Brain pericyte (primary cell): ENCODE results near the gene TMC4.
A peak's percentile ranks its signal among the peaks of the same experiment; 100 is the strongest.

ENCODE experiments used
- DNase-seq: peaks from one replicate; pipeline ENCODE4 v3.0.0-alpha.2; 2012; ENCODE audit warnings: low read depth, low spot score

TMC4 gene

DNA sequence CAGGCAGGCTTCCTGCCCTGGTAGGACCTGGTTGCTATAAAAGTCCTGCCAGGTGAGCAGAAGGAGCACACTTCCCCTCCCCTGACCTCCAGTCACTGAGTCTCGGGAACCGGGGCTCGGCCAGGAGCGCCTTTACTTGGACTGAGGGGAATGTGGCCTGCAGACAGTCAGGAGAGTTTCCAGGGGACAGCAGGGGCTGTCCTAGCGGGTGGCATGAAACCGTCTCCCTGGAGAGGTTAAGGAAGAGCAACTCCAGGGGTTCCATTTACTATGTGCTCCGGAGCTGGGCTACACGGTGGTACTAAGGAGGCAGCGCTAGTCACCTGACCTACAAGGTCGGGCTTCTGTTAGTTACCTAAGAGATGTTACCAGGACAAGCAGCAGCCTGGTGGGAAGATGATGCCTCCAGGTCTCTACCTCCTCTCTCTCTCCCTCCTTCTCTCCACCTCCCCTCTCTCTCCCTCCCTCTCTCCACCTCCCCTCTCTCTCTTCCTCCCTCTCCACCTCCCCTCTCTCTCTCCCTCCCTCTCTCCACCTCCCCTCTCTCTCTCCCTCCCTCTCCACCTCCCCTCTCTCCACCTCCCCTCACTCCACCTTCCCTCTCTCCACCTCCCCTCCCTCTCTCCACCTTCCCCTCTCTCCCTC, 39.5 kb downstream of the TMC4 start:
- DNase-seq, result no peak

DNA sequence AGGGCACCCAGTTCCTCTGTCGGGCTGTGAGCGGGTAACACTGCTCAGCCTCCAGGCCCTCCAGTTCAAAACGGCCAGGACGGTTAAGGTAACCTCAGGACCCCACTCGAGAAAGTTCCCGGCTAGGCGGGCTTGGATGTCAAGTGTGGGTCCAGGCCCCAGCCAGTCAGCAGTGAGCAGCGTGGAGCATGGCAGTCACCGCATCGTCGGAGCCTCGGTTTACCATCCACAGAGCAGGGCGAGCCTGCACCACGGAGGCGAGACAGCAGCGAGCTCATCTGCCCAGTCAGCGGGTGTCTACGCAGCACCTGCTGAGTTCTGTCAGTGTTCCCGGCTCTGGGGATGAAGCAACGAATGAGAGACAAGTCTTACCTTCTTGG, 43.4 kb downstream of the TMC4 start:
- no peak for DNase-seq

DNA sequence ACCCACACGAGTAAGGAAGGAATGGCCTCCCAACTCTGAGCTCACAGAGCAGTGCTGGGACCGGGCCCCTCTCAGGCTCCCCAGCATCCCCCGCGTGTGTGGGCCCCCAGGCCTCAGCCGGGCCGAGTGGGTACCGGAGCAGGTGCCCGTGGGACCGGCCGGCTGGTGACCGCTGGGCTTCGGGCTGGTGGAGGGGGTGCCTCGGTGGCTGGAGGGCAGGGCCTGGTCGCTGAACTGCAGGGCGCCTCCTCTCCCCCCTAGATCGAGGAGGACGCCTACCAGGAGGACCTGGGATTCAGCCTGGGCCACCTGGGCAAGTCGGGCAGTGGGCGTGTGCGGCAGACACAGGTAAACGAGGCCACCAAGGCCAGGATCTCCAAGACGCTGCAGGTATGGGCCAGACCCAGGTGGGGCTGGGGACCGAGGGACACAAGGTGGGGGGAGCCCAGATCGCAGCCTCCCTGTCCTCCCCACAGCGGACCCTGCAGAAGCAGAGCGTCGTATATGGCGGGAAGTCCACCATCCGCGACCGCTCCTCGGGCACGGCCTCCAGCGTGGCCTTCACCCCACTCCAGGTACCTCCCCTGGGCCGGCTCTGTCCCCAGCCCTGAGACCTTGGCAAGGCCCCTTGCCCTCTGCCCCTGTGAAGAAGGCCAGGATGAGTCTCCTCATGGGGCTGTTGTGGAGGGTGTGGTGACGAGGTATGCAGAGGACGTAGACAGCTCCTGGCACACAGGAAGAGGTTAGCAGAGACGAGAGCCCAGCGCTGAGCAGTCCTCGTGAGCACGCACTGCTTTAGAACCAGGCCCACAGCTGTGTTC, 44.0 kb downstream of the TMC4 start:
- DNase-seq, result no peak

DNA sequence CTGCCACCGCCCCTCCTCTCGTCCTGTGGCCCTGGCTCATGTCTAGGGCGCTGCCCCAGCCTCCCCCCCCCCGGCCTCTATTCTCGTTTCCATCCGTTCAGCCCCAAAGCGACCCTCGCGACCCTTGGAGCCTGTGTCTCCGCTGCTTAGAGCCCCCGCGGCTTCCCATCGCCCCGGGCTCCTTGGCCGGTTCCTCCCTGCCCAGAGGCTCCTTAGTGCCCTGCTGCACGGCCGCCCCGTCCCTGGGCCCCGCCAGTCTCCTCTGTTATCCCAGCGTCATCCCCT, 44.6 kb downstream of the TMC4 start:
- no peak for DNase-seq

DNA sequence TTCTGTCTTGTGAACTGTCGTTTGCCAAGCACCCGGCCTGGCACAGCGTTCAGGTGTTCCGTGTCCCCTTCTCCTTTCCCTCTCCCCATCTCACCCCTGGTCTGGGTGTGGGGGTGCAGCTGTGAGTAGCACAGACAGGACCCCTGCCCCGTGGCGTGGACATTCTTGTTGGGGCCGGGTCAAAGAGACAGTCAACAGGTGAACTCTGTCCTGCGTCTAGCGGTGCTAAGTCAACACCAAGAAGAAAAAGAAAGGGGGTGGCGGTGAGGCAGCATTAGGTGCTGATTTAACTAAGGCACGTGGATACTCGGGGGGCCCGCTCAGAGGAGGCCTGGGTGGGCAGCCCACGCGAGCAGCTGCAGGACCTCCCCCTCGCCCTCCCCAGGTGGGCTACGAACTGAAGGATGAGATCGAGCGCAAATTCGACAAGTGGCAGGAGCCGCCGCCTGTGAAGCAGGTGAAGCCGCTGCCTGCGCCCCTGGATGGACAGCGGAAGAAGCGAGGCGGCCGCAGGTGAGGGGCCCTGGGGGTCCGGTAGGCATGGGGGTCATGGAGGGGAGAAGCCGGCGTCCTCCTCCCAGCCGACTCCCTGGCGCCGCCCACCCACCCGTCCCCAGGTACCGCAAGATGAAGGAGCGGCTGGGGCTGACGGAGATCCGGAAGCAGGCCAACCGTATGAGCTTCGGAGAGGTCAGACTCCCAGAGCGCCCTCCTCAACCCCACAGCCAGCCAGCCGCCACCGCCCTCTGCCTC, 45.1 kb downstream of the TMC4 start:
- no peak for DNase-seq

DNA sequence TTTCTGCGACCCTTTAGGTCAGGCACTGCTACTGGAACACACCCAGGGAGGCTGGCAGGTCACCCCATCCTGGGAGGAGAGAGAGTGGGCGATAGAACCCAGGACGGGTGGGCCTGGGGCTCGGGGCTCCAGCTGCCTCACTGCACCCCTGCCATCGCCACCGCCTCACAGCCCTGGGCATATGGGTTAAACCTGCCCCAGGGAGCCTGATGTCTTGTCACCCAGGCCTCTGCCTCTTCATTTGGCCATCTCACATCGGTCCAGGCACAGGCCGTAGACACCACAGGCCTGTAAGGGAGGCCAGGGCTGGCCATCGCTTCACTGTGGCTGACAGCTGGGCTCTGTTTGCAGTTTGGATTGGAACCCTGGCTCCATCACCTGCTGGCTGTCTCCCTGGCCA, 47.2 kb downstream of the TMC4 start:
- no peak for DNase-seq

DNA sequence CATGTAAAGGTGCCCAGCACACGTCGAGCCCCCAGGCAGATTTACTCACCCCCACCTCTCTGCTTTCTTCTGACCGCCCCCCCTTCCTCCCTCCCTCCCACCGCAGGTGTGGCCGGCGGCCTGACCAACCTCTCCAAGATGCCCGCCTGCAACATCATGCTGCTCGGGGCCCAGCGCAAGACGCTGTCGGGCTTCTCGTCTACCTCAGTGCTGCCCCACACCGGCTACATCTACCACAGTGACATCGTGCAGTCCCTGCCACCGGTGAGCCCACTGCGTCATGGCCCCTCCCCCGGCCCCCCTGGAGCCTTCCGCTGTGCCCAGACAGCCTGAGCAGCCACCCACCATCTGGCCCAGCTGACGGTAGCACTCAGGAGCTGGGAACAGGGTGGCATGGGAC, 48.6 kb downstream of the TMC4 start:
- DNase-seq, result no peak

DNA sequence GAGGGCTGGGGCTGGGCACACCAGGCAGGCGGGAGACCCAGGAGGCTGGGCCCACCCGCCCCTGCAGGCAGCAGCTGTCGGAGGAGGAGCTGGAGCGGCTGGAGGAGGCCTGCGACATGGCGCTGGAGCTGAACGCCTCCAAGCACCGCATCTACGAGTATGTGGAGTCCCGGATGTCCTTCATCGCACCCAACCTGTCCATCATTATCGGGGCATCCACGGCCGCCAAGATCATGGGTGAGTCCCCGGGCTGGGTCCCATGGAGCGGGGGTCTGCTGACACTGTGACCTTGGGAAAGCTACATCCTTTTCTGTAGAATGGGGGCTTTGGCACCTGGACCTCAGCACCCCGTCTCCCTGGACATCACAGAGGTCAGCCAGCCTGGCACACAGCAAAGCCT, 49.3 kb downstream of the TMC4 start:
- no peak for DNase-seq

DNA sequence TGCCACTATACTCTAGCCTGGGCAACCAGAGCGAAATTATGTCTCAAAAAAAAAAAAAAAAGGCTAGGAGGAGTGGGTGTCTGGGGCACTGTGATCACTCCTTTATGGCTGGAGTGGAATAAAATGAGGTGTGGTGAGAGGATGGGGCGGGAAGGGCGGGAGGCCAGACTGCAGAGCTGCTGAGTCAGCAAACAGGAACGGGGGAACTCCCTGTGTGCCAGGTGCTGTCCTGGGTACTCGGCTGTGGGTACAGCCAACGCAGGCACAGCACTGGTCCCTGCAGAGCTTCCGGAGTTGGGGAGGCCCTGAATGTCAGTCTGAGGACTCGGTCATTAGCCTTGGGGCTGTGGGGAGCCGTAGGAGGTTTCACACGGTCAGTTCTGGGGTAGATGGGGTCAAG, 51.7 kb downstream of the TMC4 start:
- no peak for DNase-seq

DNA sequence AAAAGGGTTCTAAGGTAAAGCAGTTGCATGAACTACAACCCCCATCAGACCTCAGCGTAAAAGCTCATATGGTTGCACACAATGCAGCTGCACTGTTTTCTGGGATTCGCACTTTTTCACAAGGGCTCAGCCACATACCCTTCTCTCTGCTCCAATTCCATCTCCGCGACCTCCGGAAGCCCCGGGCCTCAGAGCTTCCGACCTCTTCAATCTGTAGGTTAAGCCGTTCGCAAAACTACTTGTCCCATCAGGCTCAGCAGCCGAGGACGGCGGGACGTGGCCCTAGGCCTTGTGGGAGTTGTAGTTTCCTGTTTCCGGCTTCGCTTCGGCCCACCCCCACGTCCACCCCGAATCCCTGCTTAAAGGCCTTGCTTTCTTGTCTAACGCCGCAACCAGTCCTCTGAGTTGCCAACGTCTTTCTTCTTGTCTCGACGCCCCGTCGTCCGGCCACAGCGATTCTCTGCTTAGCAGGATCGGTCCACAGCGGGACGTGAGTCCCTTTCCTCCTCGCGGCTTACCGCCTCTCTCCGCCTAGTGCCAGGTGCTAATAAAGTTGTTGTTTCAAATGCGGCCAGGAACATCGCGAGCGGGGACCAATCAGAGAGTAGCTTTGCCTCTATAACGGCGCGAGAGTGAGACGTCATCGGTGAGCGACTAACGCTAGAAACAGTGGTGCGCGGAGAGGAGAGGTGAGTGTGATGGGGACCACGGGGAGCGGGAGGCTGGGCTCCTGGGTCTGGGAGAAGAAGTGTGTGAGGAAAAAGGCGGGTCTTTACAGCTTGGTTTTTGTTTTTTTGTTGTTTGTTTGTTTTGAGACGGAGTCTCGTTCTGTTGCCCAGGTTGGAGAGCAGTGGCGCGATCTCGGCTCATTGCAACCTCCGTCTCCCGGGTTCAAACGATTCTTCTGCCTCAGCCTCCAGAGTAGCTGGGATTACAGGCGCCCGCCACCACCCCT, 57.6 kb downstream of the TMC4 start, which contains the start of the genes PRPF31 and TFPT:
PRPF31 (plus strand) TSS at position 646 of the 955 bp plus-strand sequence. CDS start 2,525 bp downstream, outside the sequence.
TFPT (minus strand) TSS at position 549 of the 955 bp plus-strand sequence; CDS start at position 161, 388 bp downstream.
- DNase-seq, result peak; percentile 95

DNA sequence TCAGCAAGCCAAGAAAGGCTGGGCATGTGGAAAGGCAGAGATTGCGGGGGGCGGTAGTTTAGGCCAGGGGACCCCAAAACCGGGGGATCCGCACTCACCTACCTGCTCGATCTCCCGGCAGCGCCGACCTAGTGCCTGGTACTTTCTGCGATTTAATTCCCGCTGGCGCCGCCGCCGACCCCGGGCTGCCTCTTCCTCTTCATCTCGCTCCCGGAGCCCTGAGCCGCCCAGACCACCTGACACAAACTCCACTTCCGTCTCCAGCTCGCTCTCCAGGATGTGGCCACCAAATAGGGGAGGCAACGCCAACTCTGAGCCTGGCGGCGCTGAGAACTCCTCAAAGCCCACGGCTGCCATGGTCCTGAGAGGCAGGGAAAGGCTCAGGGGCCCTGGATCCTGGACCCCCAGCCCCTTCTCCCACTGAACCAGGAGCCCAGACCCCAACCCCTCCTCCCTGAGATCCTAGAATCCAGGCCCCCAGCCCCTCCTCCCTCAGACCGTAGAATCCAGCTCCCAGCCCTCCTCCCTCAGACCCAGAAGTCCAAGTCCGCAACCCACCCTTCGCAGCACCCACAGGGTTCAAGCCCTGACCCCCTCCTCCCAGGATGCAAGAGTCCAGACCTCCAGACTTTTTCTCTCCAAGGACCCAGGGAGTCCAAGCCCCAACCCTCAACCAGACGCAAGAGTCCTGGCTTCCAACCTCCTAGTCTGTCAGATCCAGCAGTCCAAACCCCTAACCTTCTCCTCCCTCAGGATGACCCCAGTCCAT, 58.4 kb downstream of the TMC4 start:
- DNase-seq, result no peak
